Esophagus muscularis mucosa (tissue), 4 donors: ENCODE data around the gene PCP4L1.

ENCODE experiments used
- EP300 ChIP-seq: sonication (generic); formaldehyde crosslinking; IDR thresholded peaks from one replicate; pipeline ENCODE4 v1.6.1; 2017; ENCODE audit warnings: antibody characterized with exemption
- POLR2A ChIP-seq: fragments of 450-650 bp; IDR thresholded peaks from one replicate; pipeline ENCODE4 v1.6.1; 2017; ENCODE audit warnings: antibody characterized with exemption, moderate library complexity, mild to moderate bottlenecking, low read depth
- TF ChIP-seq, protein P1 (sequence below), 3 experiments: fragments of 200-600 bp in 2 of 3; fragments of 450-650 bp in 1 of 3; sonication (generic) in 2 of 3; IDR thresholded peaks; one replicate each; pipeline ENCODE4 v1.5.1; 2017 to 2019; ENCODE audit warnings: antibody characterized with exemption in 3 of 3, mild to moderate bottlenecking in 2 of 3, moderate library complexity in 1 of 3

- TF ChIP-seq, protein P1, sequence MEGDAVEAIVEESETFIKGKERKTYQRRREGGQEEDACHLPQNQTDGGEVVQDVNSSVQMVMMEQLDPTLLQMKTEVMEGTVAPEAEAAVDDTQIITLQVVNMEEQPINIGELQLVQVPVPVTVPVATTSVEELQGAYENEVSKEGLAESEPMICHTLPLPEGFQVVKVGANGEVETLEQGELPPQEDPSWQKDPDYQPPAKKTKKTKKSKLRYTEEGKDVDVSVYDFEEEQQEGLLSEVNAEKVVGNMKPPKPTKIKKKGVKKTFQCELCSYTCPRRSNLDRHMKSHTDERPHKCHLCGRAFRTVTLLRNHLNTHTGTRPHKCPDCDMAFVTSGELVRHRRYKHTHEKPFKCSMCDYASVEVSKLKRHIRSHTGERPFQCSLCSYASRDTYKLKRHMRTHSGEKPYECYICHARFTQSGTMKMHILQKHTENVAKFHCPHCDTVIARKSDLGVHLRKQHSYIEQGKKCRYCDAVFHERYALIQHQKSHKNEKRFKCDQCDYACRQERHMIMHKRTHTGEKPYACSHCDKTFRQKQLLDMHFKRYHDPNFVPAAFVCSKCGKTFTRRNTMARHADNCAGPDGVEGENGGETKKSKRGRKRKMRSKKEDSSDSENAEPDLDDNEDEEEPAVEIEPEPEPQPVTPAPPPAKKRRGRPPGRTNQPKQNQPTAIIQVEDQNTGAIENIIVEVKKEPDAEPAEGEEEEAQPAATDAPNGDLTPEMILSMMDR (IDR thresholded peaks at IDR 0.05) = no peak
- TF ChIP-seq POLR2A (no peak), EP300 (no peak)
These were observed 7.7 kb downstream of the PCP4L1 start for GRCh38 chr1:161266202-161266601.
